ENCODE results near the gene ARHGAP32.

ARHGAP32 gene

DNA sequence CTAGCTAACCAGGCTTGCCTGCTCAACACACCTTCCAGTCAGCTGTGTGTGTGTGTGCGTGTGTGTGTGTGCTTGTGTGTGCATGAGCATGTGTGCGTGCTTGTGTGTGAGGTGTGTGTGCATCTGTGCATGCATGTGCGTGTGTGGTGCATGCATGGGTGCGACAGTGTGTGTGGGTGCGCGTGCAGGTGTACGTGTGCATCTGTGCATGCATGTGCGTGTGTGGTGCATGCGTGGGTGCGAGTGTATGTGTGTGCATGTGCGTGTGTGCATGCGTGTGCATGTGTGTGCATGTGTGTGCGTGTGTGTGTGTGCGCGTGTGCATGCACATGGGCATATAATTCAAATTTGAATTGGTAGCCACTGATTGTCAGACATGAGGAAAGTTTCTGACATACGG is 239.0 kb downstream of the ARHGAP32 start:
- in situ Hi-C loops (cut with HindIII; ENCODE audit: low sequenced_read_pairs), result no loop called here
- TF ChIP-seq, protein P1, sequence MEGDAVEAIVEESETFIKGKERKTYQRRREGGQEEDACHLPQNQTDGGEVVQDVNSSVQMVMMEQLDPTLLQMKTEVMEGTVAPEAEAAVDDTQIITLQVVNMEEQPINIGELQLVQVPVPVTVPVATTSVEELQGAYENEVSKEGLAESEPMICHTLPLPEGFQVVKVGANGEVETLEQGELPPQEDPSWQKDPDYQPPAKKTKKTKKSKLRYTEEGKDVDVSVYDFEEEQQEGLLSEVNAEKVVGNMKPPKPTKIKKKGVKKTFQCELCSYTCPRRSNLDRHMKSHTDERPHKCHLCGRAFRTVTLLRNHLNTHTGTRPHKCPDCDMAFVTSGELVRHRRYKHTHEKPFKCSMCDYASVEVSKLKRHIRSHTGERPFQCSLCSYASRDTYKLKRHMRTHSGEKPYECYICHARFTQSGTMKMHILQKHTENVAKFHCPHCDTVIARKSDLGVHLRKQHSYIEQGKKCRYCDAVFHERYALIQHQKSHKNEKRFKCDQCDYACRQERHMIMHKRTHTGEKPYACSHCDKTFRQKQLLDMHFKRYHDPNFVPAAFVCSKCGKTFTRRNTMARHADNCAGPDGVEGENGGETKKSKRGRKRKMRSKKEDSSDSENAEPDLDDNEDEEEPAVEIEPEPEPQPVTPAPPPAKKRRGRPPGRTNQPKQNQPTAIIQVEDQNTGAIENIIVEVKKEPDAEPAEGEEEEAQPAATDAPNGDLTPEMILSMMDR (IDR thresholded peaks at IDR 0.05; ENCODE audit: low read depth, low read length, missing control alignments), result no peak
- no peak for DNase-seq (ENCODE audit: low read depth)
- no peak overlapping the region for H3K4me3 ChIP-seq (ENCODE audit: low read depth, low read length)

DNA sequence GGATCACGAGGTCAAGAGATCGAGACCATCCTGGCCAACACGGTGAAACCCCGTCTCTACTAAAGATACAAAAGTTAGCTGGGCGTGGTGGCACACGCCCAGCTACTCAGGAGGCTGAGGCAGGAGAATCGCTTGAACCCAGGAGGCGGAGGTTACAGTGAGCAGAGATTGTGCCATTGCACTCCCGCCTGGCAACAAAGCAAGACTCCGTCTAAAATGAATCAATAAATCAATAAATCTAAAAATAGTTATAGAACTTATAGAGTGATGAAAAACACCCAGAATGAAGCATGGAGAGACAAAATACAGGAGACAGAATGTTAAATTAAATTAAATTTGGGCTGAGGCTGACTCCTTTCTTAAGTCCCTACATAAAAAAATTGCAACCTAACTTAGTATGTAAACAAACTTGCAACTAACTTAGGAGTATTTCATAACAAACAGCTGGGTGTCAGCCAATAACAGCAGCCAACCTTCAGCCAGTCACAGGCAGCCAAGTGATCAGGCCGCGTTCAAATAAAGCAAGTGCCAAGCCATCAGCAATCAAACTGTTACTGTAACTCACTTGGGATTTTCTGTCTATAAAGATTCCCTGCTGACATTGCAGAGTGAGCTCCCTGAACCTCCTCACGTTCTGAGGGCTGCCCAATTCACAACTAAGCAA is 242.2 kb downstream of the ARHGAP32 start:
- no peak overlapping the region for H3K4me3 ChIP-seq (ENCODE audit: low read depth, low read length)
- TF ChIP-seq, protein P1 (IDR thresholded peaks at IDR 0.05; ENCODE audit: low read depth, low read length, missing control alignments), result no peak
- in situ Hi-C loops (cut with HindIII; ENCODE audit: low sequenced_read_pairs), result loop anchor here (5.0 kb wide), 1 partner anchor 73 kb away; no protein-coding TSS in a partner anchor
- no peak for DNase-seq (ENCODE audit: low read depth)

DNA sequence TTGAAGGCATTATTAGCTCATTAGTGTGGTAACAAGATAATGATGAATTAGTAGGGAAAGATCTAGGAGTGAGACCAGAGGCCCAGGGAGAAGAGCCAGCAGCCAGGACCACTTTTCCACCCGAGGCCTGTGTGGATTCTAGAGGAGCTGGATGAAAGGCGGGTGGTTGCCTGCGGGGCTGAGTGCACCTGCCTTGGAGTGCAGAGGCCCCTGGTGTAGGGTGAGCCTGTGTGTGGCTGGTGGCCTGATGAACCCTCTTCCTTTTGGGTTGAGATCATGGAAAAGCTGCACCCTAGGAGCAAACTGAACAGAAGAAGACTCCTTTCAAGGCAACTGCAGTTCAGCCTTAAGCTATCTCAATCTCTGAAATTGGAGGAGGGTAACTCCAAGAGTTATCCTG is 243.5 kb downstream of the ARHGAP32 start:
- H3K4me3 ChIP-seq (ENCODE audit: low read depth, low read length), result no peak overlapping the region
- DNase-seq (ENCODE audit: low read depth), result no peak
- in situ Hi-C loops (cut with HindIII; ENCODE audit: low sequenced_read_pairs), result loop anchor here (5.0 kb wide), 1 partner anchor 71 kb away; no protein-coding TSS in a partner anchor
- TF ChIP-seq, protein P1 (IDR thresholded peaks at IDR 0.05; ENCODE audit: low read depth, low read length, missing control alignments), result peak; percentile 16

DNA sequence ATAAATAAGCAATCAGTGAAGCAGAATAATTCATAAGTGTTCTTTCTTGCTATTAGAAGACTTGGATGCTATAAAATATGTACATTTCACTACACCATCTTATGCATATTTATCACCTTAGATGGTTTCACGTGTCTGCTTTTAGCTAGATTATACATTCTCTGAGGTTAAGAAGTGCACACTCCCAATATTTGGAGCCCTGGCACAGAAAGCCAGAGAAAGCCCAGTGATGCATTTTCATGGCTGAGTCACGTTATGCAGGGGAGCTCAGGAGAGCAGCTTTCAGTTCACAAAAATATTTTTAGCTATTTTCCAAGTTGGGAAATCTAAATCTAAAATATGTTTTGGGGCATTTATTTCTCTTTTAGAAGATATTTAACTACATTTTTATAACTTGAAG is 244.4 kb downstream of the ARHGAP32 start:
- in situ Hi-C loops (cut with HindIII; ENCODE audit: low sequenced_read_pairs), result loop anchor here (5.0 kb wide), 1 partner anchor 70 kb away; no protein-coding TSS in a partner anchor
- DNase-seq (ENCODE audit: low read depth), result no peak
- no peak overlapping the region for H3K4me3 ChIP-seq (ENCODE audit: low read depth, low read length)
- TF ChIP-seq, protein P1 (IDR thresholded peaks at IDR 0.05; ENCODE audit: low read depth, low read length, missing control alignments), result no peak

DNA sequence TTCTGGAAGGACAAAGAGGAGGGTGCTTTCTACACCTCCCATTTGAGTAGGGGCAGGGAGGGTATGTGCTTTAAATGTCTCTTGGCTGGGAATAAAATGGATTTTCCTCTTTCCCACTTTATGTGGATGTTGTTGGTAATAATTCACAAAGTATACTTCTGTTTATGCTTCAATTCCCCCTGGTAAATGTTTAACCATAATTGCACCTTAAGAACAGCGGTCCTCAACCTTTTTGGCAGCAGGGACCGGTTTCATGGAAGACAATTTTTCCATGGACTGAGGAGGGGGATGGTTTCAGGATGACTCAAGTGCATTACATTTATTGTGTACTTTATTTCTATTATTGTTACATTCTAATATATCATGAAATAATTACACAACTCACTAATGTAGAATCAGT is 245.5 kb downstream of the ARHGAP32 start:
- DNase-seq (ENCODE audit: low read depth), result no peak
- TF ChIP-seq, protein P1 (IDR thresholded peaks at IDR 0.05; ENCODE audit: low read depth, low read length, missing control alignments), result no peak
- no peak overlapping the region for H3K4me3 ChIP-seq (ENCODE audit: low read depth, low read length)
- in situ Hi-C loops (cut with HindIII; ENCODE audit: low sequenced_read_pairs), result loop anchor here (5.0 kb wide), 1 partner anchor 69 kb away; no protein-coding TSS in a partner anchor

DNA sequence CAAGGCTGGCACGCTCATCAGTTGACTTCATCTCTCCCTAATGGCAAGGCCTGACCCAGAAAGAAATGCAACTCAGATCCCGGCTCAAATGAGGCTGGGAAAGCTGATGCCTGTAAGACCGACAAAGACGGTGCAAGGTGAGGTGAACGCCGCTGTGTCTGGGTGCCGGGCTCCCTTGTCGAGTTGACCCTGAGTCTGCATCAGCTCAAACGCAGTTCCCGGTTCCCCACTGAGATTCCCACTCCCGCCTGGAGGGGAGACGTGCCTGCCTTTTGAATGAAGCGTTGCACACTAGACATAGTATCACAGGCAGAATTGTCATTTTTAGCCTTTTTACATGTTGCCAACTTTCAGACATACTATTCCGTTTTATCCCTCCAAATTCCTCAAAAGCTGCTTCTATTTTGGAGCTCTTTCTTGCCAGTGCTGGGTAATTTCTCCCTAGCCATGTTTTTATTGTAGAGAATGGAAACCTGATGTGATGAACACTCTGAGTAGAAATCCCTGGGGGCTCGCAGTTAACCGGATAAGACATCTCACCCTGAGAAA is 248.6 kb downstream of the ARHGAP32 start:
- DNase-seq (ENCODE audit: low read depth), result no peak
- in situ Hi-C loops (cut with HindIII; ENCODE audit: low sequenced_read_pairs), result no loop called here
- TF ChIP-seq, protein P1 (IDR thresholded peaks at IDR 0.05; ENCODE audit: low read depth, low read length, missing control alignments), result no peak
- H3K4me3 ChIP-seq (ENCODE audit: low read depth, low read length), result no peak overlapping the region

All from astrocyte of the cerebellum (primary cell).